H1 (cell line): ENCODE results near the gene RAD51B. TPM values are rescaled to one million over a fixed set of nuclear protein-coding genes. Genes with fewer than 3 reads are reported as not detected.

Experiments used
- CTCF ChIA-PET: fragments of 300-600 bp; sonication (Branson Sonifier 250); formaldehyde crosslinking; loops from one replicate; lab custom pipeline; 2021; ENCODE audit not compliant: partially characterized antibody; lab: Charles Lee
- POLR2A ChIA-PET: fragments of 300-600 bp; sonication (Branson Sonifier 250); formaldehyde crosslinking; loops from one replicate; lab custom pipeline; 2021; ENCODE audit warnings: inconsistent platforms; ENCODE audit not compliant: partially characterized antibody; lab: Charles Lee
- DNase-seq, 2 experiments: peaks; one replicate each; pipeline versions ENCODE4 v3.0.0 to v3.0.0-alpha.2; 2010 to 2022; ENCODE audit warnings: low spot score in 2 of 2, low read depth in 1 of 2, mixed read lengths in 1 of 2
- FAIRE-seq: peaks from 2 replicates; lab custom pipeline; 2011; peaks lifted over from hg19 to GRCh38; lab: Jason Lieb, UNC
- H2AFZ ChIP-seq: 2 replicates; pipeline ENCODE4 v1.8.1; 2012; ENCODE audit warnings: low read length, inconsistent platforms
- H2AK5ac ChIP-seq: 2 replicates; pipeline ENCODE4 v1.6.1; 2013; ENCODE audit warnings: low read depth, low read length
- H2BK120ac ChIP-seq: replicated peaks from 2 replicates; pipeline ENCODE3; 2013; ENCODE audit warnings: low read depth, low read length, inconsistent platforms
- H2BK12ac ChIP-seq: 2 replicates; pipeline ENCODE4 v1.6.1; 2013; ENCODE audit warnings: low read depth, low read length
- H2BK15ac ChIP-seq: 2 replicates; pipeline ENCODE4 v1.6.1; 2013; ENCODE audit warnings: low read length
- H2BK20ac ChIP-seq: 2 replicates; pipeline ENCODE4 v1.6.1; 2013; ENCODE audit warnings: low read length
- H2BK5ac ChIP-seq: 2 replicates; pipeline ENCODE4 v1.6.1; 2013; ENCODE audit warnings: low read depth, low read length
- H3K14ac ChIP-seq: 2 replicates; pipeline ENCODE4 v1.6.1; 2013; ENCODE audit warnings: inconsistent platforms; ENCODE audit not compliant: insufficient read length
- H3K18ac ChIP-seq: 2 replicates; pipeline ENCODE4 v1.6.1; 2013; ENCODE audit warnings: low read length; ENCODE audit errors: extremely low read depth
- H3K23ac ChIP-seq: 2 replicates; pipeline ENCODE4 v1.6.1; 2013; ENCODE audit warnings: inconsistent platforms; ENCODE audit not compliant: insufficient read length
- H3K23me2 ChIP-seq: 2 replicates; pipeline ENCODE4 v1.6.1; 2013; ENCODE audit warnings: low read depth, low read length
- H3K27ac ChIP-seq: 2 replicates; pipeline ENCODE4 v1.6.1; 2011; ENCODE audit warnings: low read depth, low read length, inconsistent platforms
- H3K27me3 ChIP-seq, 4 experiments: replicated peaks in 1 of 4; 1 replicate in 1 of 4; 2 replicates in 3 of 4; pipeline versions ENCODE4 v1.6.1 to v1.8.1; 2011 to 2013; ENCODE audit warnings: low read length in 3 of 4, mild to moderate bottlenecking in 3 of 4, inconsistent platforms in 2 of 4, mixed read lengths in 2 of 4, moderate library complexity in 1 of 4; ENCODE audit not compliant: control insufficient read depth in 3 of 4, insufficient read depth in 3 of 4; ENCODE audit errors: extremely low read depth in 1 of 4
- H3K36me3 ChIP-seq, 4 experiments: 2 replicates each; pipeline versions ENCODE4 v1.6.1 to v1.8.1; 2011 to 2013; ENCODE audit warnings: mild to moderate bottlenecking in 4 of 4, low read length in 3 of 4, moderate library complexity in 2 of 4, control low read depth in 1 of 4, inconsistent platforms in 1 of 4; ENCODE audit not compliant: insufficient read depth in 4 of 4, control insufficient read depth in 2 of 4
- H3K4ac ChIP-seq: replicated peaks from 2 replicates; pipeline ENCODE3; 2013; ENCODE audit warnings: low read length, low read depth, mixed read lengths, inconsistent platforms; ENCODE audit not compliant: insufficient read length
- H3K4me1 ChIP-seq, 4 experiments: replicated peaks in 1 of 4; 1 replicate in 1 of 4; 2 replicates in 3 of 4; pipeline versions ENCODE4 v1.6.1 to v1.8.1; 2011 to 2013; ENCODE audit warnings: low read length in 3 of 4, inconsistent platforms in 2 of 4, mixed read lengths in 1 of 4; ENCODE audit not compliant: insufficient read depth in 4 of 4, control insufficient read depth in 3 of 4
- H3K4me2 ChIP-seq, 2 experiments: 2 replicates each; pipeline versions ENCODE4 v1.6.1 to v1.8.1; 2011 to 2013; ENCODE audit warnings: low read depth in 2 of 2, low read length in 2 of 2, control low read depth in 1 of 2, inconsistent platforms in 1 of 2, mild to moderate bottlenecking in 1 of 2; ENCODE audit not compliant: insufficient read depth in 1 of 2
- H3K4me3 ChIP-seq, 4 experiments: fragments of 200-600, 300-600 bp in 1 of 4; sonication (generic), shearing (Covaris generic), sonication (Bioruptor Twin) in 1 of 4; 2 replicates each; pipeline versions ENCODE4 v1.5.1 to v1.8.1; 2011 to 2016; ENCODE audit warnings: low read length in 4 of 4, low read depth in 3 of 4, control low read depth in 2 of 4, inconsistent platforms in 2 of 4, mild to moderate bottlenecking in 2 of 4, mixed read lengths in 1 of 4, moderate library complexity in 1 of 4; ENCODE audit not compliant: insufficient read depth in 2 of 4; ENCODE audit errors: extremely low read depth in 1 of 4
- H3K56ac ChIP-seq: replicated peaks from 2 replicates; pipeline ENCODE3; 2013; ENCODE audit warnings: low read depth, mild to moderate bottlenecking, mixed read lengths, low read length, inconsistent platforms; ENCODE audit not compliant: insufficient read length
- H3K79me1 ChIP-seq: 2 replicates; pipeline ENCODE4 v1.6.1; 2013; ENCODE audit warnings: low read depth, low read length, control low read depth
- H3K79me2 ChIP-seq, 2 experiments: 2 replicates each; pipeline versions ENCODE4 v1.6.1 to v1.8.1; 2012 to 2013; ENCODE audit warnings: low read length in 2 of 2, mild to moderate bottlenecking in 2 of 2, inconsistent platforms in 1 of 2; ENCODE audit not compliant: insufficient read depth in 2 of 2, control insufficient read depth in 1 of 2
- H3K9ac ChIP-seq, 4 experiments: replicated peaks in 1 of 4; 1 replicate in 1 of 4; 2 replicates in 3 of 4; pipeline versions ENCODE4 v1.6.1 to v1.8.1; 2011 to 2013; ENCODE audit warnings: low read depth in 3 of 4, low read length in 3 of 4, control low read depth in 2 of 4, mild to moderate bottlenecking in 2 of 4, moderate library complexity in 2 of 4, inconsistent platforms in 1 of 4; ENCODE audit errors: extremely low read depth in 1 of 4
- H3K9me3 ChIP-seq, 2 experiments: 2 replicates each; pipeline versions ENCODE4 v1.6.1 to v1.8.1; 2012 to 2013; ENCODE audit warnings: mild to moderate bottlenecking in 2 of 2, moderate library complexity in 2 of 2, control low read depth in 1 of 2, inconsistent platforms in 1 of 2, low read depth in 1 of 2, low read length in 1 of 2, mixed read lengths in 1 of 2; ENCODE audit not compliant: insufficient read depth in 2 of 2
- H4K20me1 ChIP-seq, 2 experiments: replicated peaks in 1 of 2; 2 replicates each; pipeline versions ENCODE3 to v1.8.1; 2011 to 2013; ENCODE audit warnings: inconsistent platforms in 2 of 2, low read length in 2 of 2, mild to moderate bottlenecking in 1 of 2; ENCODE audit not compliant: insufficient read depth in 2 of 2, control insufficient read depth in 1 of 2
- H4K5ac ChIP-seq: 2 replicates; pipeline ENCODE4 v1.6.1; 2013; ENCODE audit warnings: low read length, low read depth, mixed read lengths, inconsistent platforms; ENCODE audit not compliant: insufficient read length
- H4K8ac ChIP-seq: 2 replicates; pipeline ENCODE4 v1.8.0; 2013; ENCODE audit warnings: mild to moderate bottlenecking, moderate library complexity, low read length, inconsistent platforms; ENCODE audit not compliant: insufficient read depth; ENCODE audit errors: extremely low read depth
- H4K91ac ChIP-seq: replicated peaks from 2 replicates; pipeline ENCODE3; 2013; ENCODE audit warnings: low read length, mixed read lengths, inconsistent platforms; ENCODE audit not compliant: insufficient read length
- CEBPB ChIP-seq: IDR thresholded peaks from 2 replicates; pipeline ENCODE4 v1.6.1; 2012; ENCODE audit warnings: low read depth, low read length
- GABPA ChIP-seq: IDR thresholded peaks from 2 replicates; pipeline ENCODE4 v1.6.1; 2011; ENCODE audit warnings: mild to moderate bottlenecking, low read length, moderate library complexity, borderline replicate concordance; ENCODE audit not compliant: insufficient read depth
- HDAC2 ChIP-seq, 2 experiments: fragments of 300-600 bp in 1 of 2; sonication (generic) in 1 of 2; IDR thresholded peaks; 2 replicates each; pipeline ENCODE4 v1.6.1; 2011 to 2012; ENCODE audit warnings: low read depth in 2 of 2, low read length in 2 of 2, mild to moderate bottlenecking in 2 of 2, moderate library complexity in 2 of 2, borderline replicate concordance in 1 of 2, inconsistent platforms in 1 of 2
- KDM5A ChIP-seq: fragments of 200-600 bp; IDR thresholded peaks from 2 replicates; pipeline ENCODE4 v1.7.1; 2012; ENCODE audit warnings: mild to moderate bottlenecking, low read length, inconsistent platforms, mixed read lengths
- POLR2A ChIP-seq, 2 experiments: IDR thresholded peaks; 1 replicate in 1 of 2; 2 replicates in 1 of 2; pipeline ENCODE4 v1.6.1; 2011; ENCODE audit warnings: low read depth in 2 of 2, low read length in 2 of 2, mild to moderate bottlenecking in 2 of 2; ENCODE audit errors: control extremely low read depth in 1 of 2
- POU5F1 ChIP-seq: IDR thresholded peaks from 2 replicates; pipeline ENCODE4 v1.6.1; 2011; ENCODE audit warnings: low read depth, mild to moderate bottlenecking, low read length, moderate library complexity
- RAD21 ChIP-seq, 2 experiments: IDR thresholded peaks in 1 of 2; conservative IDR thresholded peaks in 1 of 2; 2 replicates each; pipeline ENCODE4 v1.6.1; 2011; ENCODE audit warnings: low read depth in 2 of 2, low read length in 2 of 2, improper control_type of control experiment in 1 of 2, inconsistent platforms in 1 of 2, mild to moderate bottlenecking in 1 of 2, moderate library complexity in 1 of 2
- RXRA ChIP-seq: IDR thresholded peaks from 2 replicates; pipeline ENCODE4 v1.6.1; 2011; ENCODE audit warnings: low read depth, mild to moderate bottlenecking, low read length, moderate library complexity; ENCODE audit not compliant: insufficient read depth
- SP1 ChIP-seq: IDR thresholded peaks from 2 replicates; pipeline ENCODE4 v1.6.1; 2011; ENCODE audit warnings: low read depth, low read length
- TAF1 ChIP-seq: IDR thresholded peaks from 2 replicates; pipeline ENCODE4 v1.6.1; 2011; ENCODE audit warnings: mild to moderate bottlenecking, low read depth, low read length
- TCF12 ChIP-seq: IDR thresholded peaks from 2 replicates; pipeline ENCODE4 v1.6.1; 2011; ENCODE audit warnings: low read depth, mild to moderate bottlenecking, low read length
- WGBS, 2 experiments: shearing (Covaris generic) in 1 of 2; methylation state at CpG; one replicate each; pipeline versions ENCODE4 v1.1.6 to v1.1.7; 2013 to 2015; ENCODE audit warnings: low lambda C conversion rate in 2 of 2, mixed read lengths in 2 of 2, inconsistent platforms in 1 of 2, low coverage in 1 of 2, missing lambda C conversion rate in 1 of 2; ENCODE audit not compliant: insufficient replicate concordance in 2 of 2, insufficient coverage in 1 of 2, insufficient read length in 1 of 2; ENCODE audit errors: extremely low coverage in 1 of 2, missing lambda C conversion rate in 1 of 2; 5-methylcytosine and 5-hydroxymethylcytosine counted together
- polyA plus RNA-seq, 7 experiments: library from polyadenylated mRNA; depleted of rRNA in 3 of 7; stranded (reverse) in 5 of 7; unstranded in 2 of 7; fragments of >200 nt in 5 of 7; fragments of 200-250 nt in 2 of 7; gene quantifications; 1 replicate in 5 of 7; 2 replicates in 1 of 7; 4 replicates in 1 of 7; pipeline versions ENCODE4 v1.2.1 to v1.2.3, GENCODE V29; 2011 to 2013; ENCODE audit warnings: missing spikeins in 2 of 7, mixed read lengths in 2 of 7
- total RNA-seq: library from RNA; stranded (reverse); fragmentation: NEBNext Ultra II Directional; extraction: Animal tissue kit (Norgen Biotek cat#: 25700); gene quantifications from 2 replicates; pipeline ENCODE4 v1.2.1, GENCODE V29; 2021
- TF ChIP-seq, protein P1 (sequence below): IDR thresholded peaks from 2 replicates; pipeline ENCODE4 v1.6.1; 2011; ENCODE audit warnings: low read length, improper control_type of control experiment
- TF ChIP-seq, protein P2 (sequence below): IDR thresholded peaks from 2 replicates; pipeline ENCODE4 v1.6.1; 2012; ENCODE audit warnings: inconsistent platforms

Gene RAD51B
- total and polyA plus RNA-seq, 2 of the 8 experiments (the other 6 are each of a cell fraction or from before 2014, with no cell fraction given), result 3.9 to 14.9 TPM

DNA sequence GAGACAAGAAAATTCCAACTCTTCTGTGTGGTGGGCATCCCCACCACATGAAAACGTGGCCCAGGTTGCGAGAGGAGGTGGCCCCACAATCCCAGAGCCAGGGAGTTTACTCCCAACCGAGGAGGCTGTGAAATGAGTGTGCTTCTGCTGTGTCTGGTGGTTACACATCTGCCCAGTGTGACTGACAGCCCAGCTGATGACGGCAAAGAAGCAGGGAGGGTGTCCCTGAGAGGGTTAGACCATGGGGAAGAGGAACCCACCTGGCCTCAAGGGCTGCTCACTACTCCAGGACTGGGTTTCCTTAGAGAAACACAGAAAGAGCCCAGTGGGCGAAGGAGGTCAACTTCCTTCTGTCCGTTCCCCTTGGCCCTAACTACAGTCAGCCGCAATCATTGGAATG lies 948.7 kb downstream of the RAD51B start:
- H2AK5ac ChIP-seq, result no peak overlapping the region
- H4K5ac ChIP-seq, result no peak overlapping the region
- POLR2A ChIA-PET, result interaction anchor here (19.6 kb wide), 1 partner anchor 21 kb away, joined by 197 read pairs; the partner anchor contains the start of gene ZFP36L1
- H3K36me3 ChIP-seq, result no peaks in the 10 kb centered on the region
- FAIRE-seq (no peak), DNase-seq (no peak)
- CTCF ChIA-PET, result interaction anchor here (1.4 to 2.2 kb wide), 3 partner anchors 8 to 19 kb away, joined by 3 to 7 read pairs (median 7); no protein-coding TSS in a partner anchor
- no peak overlapping the region for H3K9ac ChIP-seq
- H2BK20ac ChIP-seq, result no peak overlapping the region
- no peak overlapping the region for H3K56ac ChIP-seq
- no peak overlapping the region for H2AFZ ChIP-seq
- H4K20me1 ChIP-seq, result no peaks in the 10 kb centered on the region
- H2BK15ac ChIP-seq, result no peak overlapping the region
- H3K27ac ChIP-seq, result no peak overlapping the region
- no peaks in the 10 kb centered on the region for H3K79me1 ChIP-seq
- no peak overlapping the region for H4K8ac ChIP-seq
- WGBS, 2 experiments, result 89% methylated on average over 7 of the region's 7 CpGs; no CpG with 5 or more reads in 1 of the 2 experiments
- no peak overlapping the region for H2BK12ac ChIP-seq
- H3K23me2 ChIP-seq, result no peaks in the 10 kb centered on the region
- no peak overlapping the region for H2BK5ac ChIP-seq
- no peaks in the 10 kb centered on the region for H3K79me2 ChIP-seq
- no peaks in the 10 kb centered on the region for H3K9me3 ChIP-seq
- H3K27me3 ChIP-seq, result no peaks in the 10 kb centered on the region
- H3K18ac ChIP-seq, result no peak overlapping the region
- no peak overlapping the region for H4K91ac ChIP-seq
- no peak overlapping the region for H3K4me2 ChIP-seq
- H3K4ac ChIP-seq, result no peak overlapping the region
- H3K4me1 ChIP-seq, result peaks cover 0 to 2% (median under 1%) of the 10 kb centered on the region in 4 experiments; a peak in 3 of 7 replicates
- no peak overlapping the region for H2BK120ac ChIP-seq
- H3K14ac ChIP-seq, result no peak overlapping the region
- H3K4me3 ChIP-seq, result no peak overlapping the region
- H3K23ac ChIP-seq, result no peak overlapping the region
- TF ChIP-seq, protein P1, sequence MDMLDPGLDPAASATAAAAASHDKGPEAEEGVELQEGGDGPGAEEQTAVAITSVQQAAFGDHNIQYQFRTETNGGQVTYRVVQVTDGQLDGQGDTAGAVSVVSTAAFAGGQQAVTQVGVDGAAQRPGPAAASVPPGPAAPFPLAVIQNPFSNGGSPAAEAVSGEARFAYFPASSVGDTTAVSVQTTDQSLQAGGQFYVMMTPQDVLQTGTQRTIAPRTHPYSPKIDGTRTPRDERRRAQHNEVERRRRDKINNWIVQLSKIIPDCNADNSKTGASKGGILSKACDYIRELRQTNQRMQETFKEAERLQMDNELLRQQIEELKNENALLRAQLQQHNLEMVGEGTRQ, result no peak
- TF ChIP-seq CEBPB (no peak), GABPA (no peak), SP1 (no peak), POU5F1 (no peak), RXRA (no peak), POLR2A (IDR thresholded peaks at IDR 0.05; ENCODE audit: control extremely low read depth in 1 of 2, low read depth in 2 of 2, low read length in 2 of 2) (no peak), TAF1 (no peak), HDAC2 (IDR thresholded peaks at IDR 0.05; ENCODE audit: borderline replicate concordance in 1 of 2, low read depth in 2 of 2, low read length in 2 of 2) (no peak), RAD21 (IDR thresholded peaks at IDR 0.05 in 1 of 2, conservative IDR thresholded peaks at IDR 0.05 in 1 of 2; ENCODE audit: low read depth in 2 of 2, low read length in 2 of 2) (no peak), TCF12 (no peak), KDM5A (no peak)
- TF ChIP-seq, protein P2, sequence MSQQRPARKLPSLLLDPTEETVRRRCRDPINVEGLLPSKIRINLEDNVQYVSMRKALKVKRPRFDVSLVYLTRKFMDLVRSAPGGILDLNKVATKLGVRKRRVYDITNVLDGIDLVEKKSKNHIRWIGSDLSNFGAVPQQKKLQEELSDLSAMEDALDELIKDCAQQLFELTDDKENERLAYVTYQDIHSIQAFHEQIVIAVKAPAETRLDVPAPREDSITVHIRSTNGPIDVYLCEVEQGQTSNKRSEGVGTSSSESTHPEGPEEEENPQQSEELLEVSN, result no peak
